HL-60 (cell line): ENCODE measurements around the gene ABLIM1.

Experiments
- DNase-seq, 2 experiments: peaks; one replicate each; pipeline ENCODE4 v3.0.0-alpha.2; 2010 to 2020; ENCODE audit warnings: low read depth in 1 of 2, low spot score in 1 of 2
- H3K27ac ChIP-seq: fragments of 250-450 bp; sonication (Bioruptor Pico); replicated peaks from 2 replicates; pipeline ENCODE4 v1.5.1; 2020; ENCODE audit warnings: mild to moderate bottlenecking, moderate library complexity
- H3K27me3 ChIP-seq: fragments of 250-450 bp; sonication (Bioruptor Pico); 2 replicates; pipeline ENCODE4 v1.5.1; 2021; ENCODE audit warnings: mild to moderate bottlenecking, moderate library complexity; ENCODE audit not compliant: insufficient read depth, poor library complexity, severe bottlenecking
- H3K4me3 ChIP-seq: replicated peaks from 2 replicates; pipeline ENCODE4 v1.5.1; 2011; ENCODE audit warnings: mild to moderate bottlenecking, control low read depth, low read length; ENCODE audit not compliant: insufficient read depth
- CTCF ChIP-seq: IDR thresholded peaks from one replicate; pipeline ENCODE4 v1.5.1; 2011; ENCODE audit warnings: low read length, control low read depth, inconsistent platforms; ENCODE audit not compliant: insufficient read depth
- GABPA ChIP-seq: IDR thresholded peaks from 2 replicates; pipeline ENCODE4 v1.6.1; 2012; ENCODE audit warnings: low read depth
- POLR2AphosphoS5 ChIP-seq: IDR thresholded peaks from 2 replicates; pipeline ENCODE4 v1.6.1; 2012; ENCODE audit warnings: low read depth
- SPI1 ChIP-seq: IDR thresholded peaks from 2 replicates; pipeline ENCODE4 v1.6.1; 2012; ENCODE audit warnings: low read depth, mild to moderate bottlenecking, borderline replicate concordance
- TF ChIP-seq, protein P1 (sequence below): IDR thresholded peaks from 2 replicates; pipeline ENCODE4 v1.6.1; 2012; ENCODE audit warnings: low read depth; ENCODE audit not compliant: insufficient replicate concordance

Gene ABLIM1

GRCh38 chr10:114643158-114643557 is 14.9 kb downstream of the ABLIM1 start:
- TF ChIP-seq, protein P1, sequence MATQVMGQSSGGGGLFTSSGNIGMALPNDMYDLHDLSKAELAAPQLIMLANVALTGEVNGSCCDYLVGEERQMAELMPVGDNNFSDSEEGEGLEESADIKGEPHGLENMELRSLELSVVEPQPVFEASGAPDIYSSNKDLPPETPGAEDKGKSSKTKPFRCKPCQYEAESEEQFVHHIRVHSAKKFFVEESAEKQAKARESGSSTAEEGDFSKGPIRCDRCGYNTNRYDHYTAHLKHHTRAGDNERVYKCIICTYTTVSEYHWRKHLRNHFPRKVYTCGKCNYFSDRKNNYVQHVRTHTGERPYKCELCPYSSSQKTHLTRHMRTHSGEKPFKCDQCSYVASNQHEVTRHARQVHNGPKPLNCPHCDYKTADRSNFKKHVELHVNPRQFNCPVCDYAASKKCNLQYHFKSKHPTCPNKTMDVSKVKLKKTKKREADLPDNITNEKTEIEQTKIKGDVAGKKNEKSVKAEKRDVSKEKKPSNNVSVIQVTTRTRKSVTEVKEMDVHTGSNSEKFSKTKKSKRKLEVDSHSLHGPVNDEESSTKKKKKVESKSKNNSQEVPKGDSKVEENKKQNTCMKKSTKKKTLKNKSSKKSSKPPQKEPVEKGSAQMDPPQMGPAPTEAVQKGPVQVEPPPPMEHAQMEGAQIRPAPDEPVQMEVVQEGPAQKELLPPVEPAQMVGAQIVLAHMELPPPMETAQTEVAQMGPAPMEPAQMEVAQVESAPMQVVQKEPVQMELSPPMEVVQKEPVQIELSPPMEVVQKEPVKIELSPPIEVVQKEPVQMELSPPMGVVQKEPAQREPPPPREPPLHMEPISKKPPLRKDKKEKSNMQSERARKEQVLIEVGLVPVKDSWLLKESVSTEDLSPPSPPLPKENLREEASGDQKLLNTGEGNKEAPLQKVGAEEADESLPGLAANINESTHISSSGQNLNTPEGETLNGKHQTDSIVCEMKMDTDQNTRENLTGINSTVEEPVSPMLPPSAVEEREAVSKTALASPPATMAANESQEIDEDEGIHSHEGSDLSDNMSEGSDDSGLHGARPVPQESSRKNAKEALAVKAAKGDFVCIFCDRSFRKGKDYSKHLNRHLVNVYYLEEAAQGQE, result no peak
- TF ChIP-seq GABPA, result no peak
- TF ChIP-seq SPI1, result peak; percentile 4; the same call in 1 of the 2 replicates
- TF ChIP-seq CTCF, result no peak
- no peak overlapping the region for H3K27ac ChIP-seq
- no peaks in the 10 kb centered on the region for H3K27me3 ChIP-seq
- no peak for DNase-seq
- no peak overlapping the region for H3K4me3 ChIP-seq

GRCh38 chr10:114642729-114643128 is 15.3 kb downstream of the ABLIM1 start:
- Histone ChIP-seq H3K27me3 (no peaks in the 10 kb centered on the region), H3K4me3 (no peak overlapping the region), H3K27ac (no peak overlapping the region)
- TF ChIP-seq, protein P1, result no peak
- no peak for TF ChIP-seq SPI1
- no peak for DNase-seq

DNA sequence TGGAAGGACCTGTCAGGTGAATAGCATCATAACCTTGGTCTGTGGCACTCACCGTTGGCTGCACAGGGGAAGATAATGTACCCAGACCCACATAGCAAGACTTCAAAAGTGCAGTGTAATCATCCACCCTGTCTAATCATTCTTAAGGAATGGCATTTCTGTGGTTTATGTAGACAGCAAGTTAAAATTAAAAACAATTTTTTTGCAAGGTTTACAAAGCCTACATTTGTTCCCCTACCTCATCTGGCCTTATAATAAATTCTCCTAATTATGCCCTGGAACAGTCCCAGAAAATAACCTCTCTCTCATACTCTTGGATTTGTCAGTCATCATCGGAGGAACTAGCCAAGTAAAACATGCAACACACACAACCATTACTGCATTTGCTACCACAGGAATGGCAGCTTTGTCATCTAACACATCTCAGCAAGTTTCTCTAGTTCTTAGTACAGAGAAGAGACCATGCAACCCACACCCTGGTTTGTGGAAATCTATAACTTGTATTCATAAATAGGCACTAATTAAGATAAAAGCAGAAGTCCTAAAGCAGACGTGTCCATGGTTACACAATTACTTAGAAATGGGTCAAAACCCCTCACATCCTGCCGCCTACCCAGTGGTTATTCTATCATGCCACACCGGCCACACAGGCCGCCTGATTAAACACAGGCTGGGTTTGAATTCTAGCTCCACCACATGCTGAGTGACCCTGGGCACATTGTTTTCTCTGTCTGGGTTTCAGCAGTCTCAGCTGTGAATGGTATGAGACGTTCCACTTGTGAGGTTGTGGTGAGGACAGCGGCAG is 19.1 kb downstream of the ABLIM1 start:
- TF ChIP-seq SPI1, result peak; percentile 37; the same call in 1 of the 2 replicates
- TF ChIP-seq CTCF, result no peak
- TF ChIP-seq, protein P1, result no peak
- no peak for TF ChIP-seq POLR2AphosphoS5
- no peak overlapping the region for H3K27ac ChIP-seq

More for the DNA sequence above, 19.1 kb downstream of the ABLIM1 start:
- DNase-seq, result no peak
- H3K27me3 ChIP-seq, result no peaks in the 10 kb centered on the region
- H3K4me3 ChIP-seq, result no peak overlapping the region
